ENCODE results near the gene GAS2L2. TPM values are rescaled to one million over a fixed set of nuclear protein-coding genes. Genes with fewer than 3 reads are reported as not detected.

The GAS2L2 gene
- polyA plus RNA-seq (ENCODE audit: insufficient read length in 3 of 3): under 1 TPM; 0.03 to 0.13 (median 0.07) TPM
- long read RNA-seq, donor 1: 0 reads
- long read RNA-seq, donor 2: 0 reads
- long read RNA-seq, donor 3: 0 reads
- long read RNA-seq, donor 4: 0 reads
- long read RNA-seq, donor 5: 0 reads
- long read RNA-seq, donor 6: 0 reads
- long read RNA-seq, donor 7: 0 reads
- long read RNA-seq, donor 8: 0 reads
- long read RNA-seq, donor 9: 0 reads
- long read RNA-seq, donor 10: 0 reads
- long read RNA-seq, donor 11: 0 reads
- long read RNA-seq, donor 12: 0 reads
- long read RNA-seq, donor 13: 0 reads
- long read RNA-seq, donor 14: 0 reads
- long read RNA-seq, donor 15: 0 reads
- long read RNA-seq, donor 16: 0 reads

DNA sequence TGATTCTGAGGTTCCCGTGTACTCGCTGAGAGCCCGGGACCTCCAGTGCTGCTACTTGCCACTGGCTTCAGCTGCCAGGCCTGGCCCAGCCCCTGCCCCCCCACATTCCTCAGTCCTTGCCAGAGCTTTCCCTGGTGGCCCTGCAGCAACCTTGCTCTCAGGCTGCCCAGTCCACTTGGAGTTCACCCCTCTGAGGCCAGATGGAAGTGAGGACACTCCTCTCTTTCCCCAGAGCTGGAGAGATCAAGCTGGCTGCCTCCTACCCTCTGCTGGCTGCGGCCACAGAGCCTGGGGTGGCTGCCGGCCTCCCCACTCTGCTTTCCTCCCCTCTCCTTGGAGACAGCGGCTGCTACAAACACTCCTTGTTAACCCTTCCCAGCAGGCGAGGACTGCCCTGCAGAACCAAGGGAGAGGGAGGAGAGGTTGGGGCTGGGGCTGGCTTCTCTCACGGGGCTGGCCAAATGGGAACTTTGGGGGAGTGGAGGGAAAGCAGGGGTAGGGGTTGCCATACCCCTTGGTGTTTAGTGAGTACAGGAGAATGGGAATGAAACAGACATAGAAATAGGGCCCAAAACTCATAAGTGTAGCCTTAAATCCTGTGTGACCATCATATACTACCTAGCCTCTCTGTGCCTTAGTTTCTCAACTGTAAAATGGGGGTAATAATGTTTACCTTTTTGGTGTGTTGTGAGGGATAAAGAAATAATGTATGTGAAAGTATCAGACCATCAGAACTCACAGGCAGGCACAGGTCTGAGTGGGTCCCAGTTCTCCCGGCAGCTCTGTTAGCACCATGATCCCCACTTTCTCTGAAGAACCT is at the start of gene GAS2L2:
TSS of gene GAS2L2 (minus strand) at position 295 of the 820 bp plus-strand sequence. CDS start 389 bp downstream, outside the sequence.
- DNase-seq: no peak

- no peak for DNase-seq
These were observed 48.7 kb upstream of the GAS2L2 start for GRCh38 chr17:35801583-35802224.

DNA sequence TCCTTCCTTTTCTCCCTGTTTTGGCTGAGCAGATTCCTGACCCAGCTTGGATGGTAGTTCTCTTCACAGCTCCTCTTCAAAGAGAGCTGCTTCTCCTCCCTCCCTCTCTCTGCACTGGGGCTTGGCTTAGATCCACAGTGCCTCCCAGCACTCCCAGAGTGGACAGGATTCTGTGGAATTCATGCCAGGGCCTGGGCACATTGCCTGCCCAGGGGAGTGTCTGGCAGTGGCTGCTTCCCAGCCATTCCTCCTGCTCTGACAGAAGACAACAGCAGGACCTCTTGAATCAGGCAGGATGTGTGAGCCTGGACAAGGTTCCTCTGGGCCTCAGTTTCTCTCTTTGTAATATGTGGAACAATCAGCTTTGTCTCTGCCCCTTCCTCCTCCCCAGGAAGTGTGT is 46.9 kb upstream of the GAS2L2 start:
- DNase-seq: no peak

GRCh38 chr17:35797918-35798317 is 44.9 kb upstream of the GAS2L2 start:
- no peak for DNase-seq

GRCh38 chr17:35797370-35797769 is 44.3 kb upstream of the GAS2L2 start:
- no peak for DNase-seq

- no peak for DNase-seq
These were observed 43.9 kb upstream of the GAS2L2 start for GRCh38 chr17:35796942-35797341.

DNA sequence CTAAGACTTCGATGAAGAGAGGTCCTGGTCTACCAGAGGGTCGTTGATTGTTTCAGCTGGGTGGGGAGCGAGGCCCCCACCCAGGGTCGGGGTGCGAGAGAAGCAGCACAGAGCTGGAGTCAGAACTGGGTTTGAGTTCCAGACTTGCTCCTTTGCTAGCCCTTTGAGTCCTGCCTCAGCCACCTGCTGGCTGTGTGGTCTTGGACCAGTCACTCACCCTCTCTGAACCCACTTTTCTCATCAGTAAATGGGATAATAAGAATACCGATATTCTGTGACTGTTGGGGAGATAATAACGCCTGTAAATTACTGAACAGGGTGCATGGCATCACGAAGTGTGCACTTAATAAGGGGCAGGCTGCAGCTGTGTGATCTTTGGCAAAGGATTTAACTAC is 42.8 kb upstream of the GAS2L2 start:
- DNase-seq: no peak

DNA sequence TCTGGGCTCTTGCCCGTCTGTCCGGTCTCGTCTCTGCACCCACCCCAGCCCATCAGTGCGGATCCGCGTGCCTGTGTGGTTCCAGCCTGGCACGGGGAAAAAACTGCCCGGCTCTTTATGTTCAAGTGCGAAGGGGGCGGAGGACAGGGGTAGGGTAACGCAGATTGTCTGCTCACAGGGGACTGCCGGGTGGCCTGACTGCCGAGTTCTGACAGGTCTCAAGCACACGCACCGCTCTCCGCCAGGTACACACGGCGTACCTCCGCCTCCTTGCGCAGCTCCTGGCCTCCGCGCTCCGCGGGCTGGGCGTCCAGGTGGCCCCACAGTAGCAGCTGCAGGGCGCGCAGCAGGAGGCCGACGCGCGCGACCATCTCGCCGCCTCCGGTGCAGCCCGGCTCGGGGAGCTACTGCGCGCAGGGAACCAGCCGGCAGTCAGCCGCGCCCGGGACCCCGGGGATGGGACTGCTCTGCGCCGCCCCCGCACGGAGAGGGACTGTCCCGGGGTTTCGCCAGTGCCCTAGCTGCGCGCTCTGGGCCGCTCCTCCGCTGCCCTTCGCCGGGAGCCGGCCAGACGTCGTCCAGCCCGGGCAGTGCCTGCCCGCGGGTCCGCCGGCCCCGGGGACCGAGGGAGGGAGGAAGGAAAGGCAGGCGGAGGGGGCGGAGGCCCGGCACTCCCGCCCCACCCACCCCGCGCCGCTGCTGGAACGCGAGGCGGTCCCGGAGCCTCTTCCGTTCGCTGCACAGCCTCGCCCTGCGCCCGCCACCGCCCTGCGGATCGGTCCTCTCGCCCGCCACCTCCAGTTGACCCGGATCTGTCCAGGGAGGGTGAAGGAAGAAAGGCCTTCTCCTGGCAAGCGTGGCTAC is 42.2 kb upstream of the GAS2L2 start, which contains the start of gene MMP28:
TSS of gene MMP28 (minus strand) at position 635 of the 864 bp plus-strand sequence. CDS start at position 371, 264 bp downstream.
- DNase-seq: no peak

DNA sequence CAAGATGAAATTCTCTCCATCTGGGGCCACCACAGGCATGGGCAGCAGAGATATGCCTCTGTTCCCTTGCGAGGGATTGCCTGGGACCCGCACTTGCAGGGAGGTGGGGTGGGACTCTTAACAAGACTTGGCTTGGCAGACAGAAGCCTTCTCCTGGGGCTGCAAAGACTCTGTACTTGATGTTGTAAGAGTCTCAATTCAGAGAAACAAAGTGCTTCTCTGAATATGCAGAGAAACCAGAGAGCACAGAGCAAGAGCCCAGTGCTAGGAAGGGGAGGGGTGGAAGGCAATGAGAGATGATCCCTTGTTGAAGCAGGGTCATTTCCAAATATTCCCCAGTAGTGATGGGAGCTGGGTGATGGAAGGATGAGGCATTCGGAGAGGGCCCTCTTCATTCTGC is 40.2 kb upstream of the GAS2L2 start:
- no peak for DNase-seq

DNA sequence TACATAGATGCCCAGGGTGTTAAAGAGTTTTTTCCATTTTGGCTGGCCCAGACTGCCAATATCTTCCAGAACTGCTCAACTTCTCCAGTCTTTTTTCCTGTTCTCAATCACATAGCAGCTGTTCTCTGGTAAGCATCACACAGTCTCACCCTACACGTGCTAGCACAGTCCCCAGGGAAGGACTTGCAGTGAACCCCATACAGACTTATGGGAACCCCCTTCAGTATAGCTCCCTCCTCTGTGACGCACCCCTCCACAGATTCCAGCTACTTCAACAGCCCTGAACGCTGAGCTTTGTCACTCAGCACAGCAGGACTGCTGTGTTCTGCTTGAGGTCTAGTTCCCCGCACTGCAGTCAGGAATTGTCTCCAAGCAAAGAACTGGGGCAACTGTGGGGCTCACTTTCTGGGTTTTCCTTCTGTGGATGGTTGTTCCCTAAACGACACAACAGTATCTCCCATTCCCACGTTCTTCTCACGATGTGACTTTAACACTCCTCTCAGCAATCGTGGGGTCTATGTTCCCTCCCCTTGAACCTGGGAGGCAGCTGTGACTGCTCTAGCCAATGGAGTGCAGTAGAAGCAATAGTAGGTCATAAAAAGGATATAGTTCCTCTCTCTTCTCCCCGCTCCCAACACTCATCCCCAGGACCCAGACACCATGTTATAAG is 38.8 kb upstream of the GAS2L2 start:
- DNase-seq: no peak

- no peak for DNase-seq
These were observed 37.8 kb upstream of the GAS2L2 start for GRCh38 chr17:35790841-35791240.

- DNase-seq: no peak
These were observed 35.7 kb upstream of the GAS2L2 start for GRCh38 chr17:35788477-35789368.

DNA sequence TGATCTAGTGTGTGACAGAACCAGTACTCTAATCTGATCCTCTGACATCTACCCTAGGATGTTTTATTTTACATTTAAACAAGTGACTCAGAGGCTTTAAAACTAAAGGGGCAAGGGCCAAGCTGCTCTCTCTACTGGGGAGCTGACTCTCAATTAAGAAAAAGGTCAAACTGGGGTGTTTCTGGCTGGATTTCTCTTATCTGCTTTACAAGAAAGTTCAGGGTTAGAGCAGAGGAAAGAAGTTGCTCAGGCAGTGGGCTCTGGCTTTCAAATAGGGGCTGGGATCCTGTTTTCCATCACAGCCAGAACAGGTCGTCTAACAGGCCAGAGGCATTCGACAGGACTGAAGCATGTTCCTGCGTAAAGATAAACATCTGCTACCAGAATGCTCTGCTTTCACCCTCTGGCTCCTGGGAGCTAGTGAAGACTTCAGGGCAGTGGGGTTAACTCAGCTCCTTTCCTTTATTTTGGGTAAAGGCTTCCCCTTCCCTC is 33.9 kb upstream of the GAS2L2 start:
- DNase-seq: no peak

DNA sequence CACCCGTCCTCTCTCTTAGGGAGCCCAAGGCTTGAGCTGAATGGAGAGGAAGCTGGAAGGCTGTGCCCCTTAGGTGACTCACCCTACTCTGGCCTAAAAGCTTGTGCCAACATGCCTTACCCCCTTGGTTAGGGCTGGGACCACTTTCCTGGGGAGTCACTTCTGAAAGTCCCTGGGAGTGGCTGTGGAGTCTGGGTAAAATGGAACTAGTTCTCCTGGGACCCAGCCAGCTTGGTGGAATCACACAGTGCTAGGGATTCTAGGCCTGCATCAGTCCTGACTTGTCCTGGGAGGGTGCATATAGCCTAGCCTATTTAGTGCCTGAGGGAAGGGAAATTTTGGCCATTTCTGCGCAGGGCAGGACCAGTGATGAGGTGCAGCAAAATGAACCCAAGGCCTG is 31.9 kb upstream of the GAS2L2 start:
- no peak for DNase-seq

GRCh38 chr17:35780950-35781349 is 27.9 kb upstream of the GAS2L2 start:
- DNase-seq: no peak

- no peak for DNase-seq
These were observed 25.7 kb upstream of the GAS2L2 start for GRCh38 chr17:35778641-35779196.

DNA sequence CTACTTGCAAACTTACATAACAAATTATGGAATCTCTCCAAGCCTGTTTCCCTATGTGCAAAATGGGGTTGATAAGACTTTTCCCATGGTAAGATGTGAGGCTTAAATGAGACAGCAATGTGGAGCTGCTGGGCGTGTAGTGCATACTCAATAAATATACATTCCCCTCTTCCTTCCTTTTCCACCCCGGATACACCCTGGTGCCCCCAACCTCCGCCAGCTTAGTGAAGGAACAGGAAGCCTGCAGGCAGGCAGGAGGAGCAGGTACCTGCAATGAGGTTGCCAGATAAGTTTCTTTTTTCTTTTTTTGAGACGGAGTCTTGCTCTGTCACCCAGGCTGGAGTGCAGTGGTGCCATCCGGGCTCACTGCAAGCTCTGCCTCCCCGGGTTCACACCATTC is 22.5 kb upstream of the GAS2L2 start:
- DNase-seq: no peak

DNA sequence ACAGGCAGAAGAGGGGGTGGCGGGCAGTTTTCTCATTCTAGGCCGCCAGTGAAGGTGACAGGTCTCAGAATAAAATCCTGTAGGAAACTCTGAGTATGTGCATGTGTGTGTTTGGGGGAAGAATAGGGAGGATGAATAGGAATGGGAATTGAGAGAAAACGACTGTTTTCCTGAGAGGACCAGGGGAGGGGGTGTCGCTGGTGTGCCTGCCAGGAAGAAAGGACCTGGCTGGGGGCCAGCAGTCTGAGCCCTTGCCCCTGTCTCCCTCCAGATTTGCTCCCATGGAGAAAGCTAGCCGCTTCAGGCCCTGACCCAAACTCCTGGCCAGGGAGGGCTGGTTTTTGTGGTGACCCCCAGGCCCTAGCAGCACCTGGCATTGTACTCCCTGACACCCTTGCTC is 22.0 kb upstream of the GAS2L2 start:
- no peak for DNase-seq

DNA sequence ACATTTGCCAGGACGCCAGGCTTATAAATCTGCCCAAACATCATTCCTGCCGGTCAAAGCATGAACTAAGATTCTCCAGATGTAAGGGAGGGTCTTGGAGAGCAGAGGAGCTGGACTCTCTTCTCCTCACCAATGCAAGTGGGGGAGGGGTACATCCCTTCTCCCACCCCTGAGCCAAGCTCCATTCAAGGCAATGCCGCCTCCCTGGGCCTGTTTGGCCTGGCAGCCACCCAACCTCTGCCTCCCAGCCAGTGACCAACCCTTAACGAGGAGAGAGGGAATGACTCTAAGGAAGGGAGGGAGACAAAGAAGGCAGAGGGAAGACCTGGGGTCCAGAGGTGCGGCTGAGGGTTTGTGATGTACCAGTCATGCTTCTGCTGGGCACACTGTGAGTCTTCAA is 21.5 kb upstream of the GAS2L2 start:
- DNase-seq: no peak
